Measurements from ENCODE around the gene F2. TPM values are rescaled to one million over a fixed set of nuclear protein-coding genes. Genes with fewer than 3 reads are reported as not detected.

Gene F2
- total RNA-seq, 1 experiment from 2014 or later: 0.47 TPM

- peaks cover 4 to 20% of the 10 kb centered on the region in 2 experiments for H3K4me1 ChIP-seq (ENCODE audit: control insufficient read depth in 1 of 2, insufficient read depth in 2 of 2, low read length in 2 of 2)
- H4K20me1 ChIP-seq (ENCODE audit: insufficient read depth): no peaks in the 10 kb centered on the region
- CTCF ChIA-PET: no interaction called here
- no peaks in the 10 kb centered on the region for H3K27me3 ChIP-seq (ENCODE audit: insufficient read depth, low read length)
- no peaks in the 10 kb centered on the region for H3K9me3 ChIP-seq (ENCODE audit: control insufficient read depth in 1 of 2, insufficient read depth in 1 of 2, low read depth in 1 of 2, low read length in 2 of 2)
- H3K9me2 ChIP-seq (ENCODE audit: insufficient read depth): no peaks in the 10 kb centered on the region
- H3K4me3 ChIP-seq (replicated peaks in 1 of 2; ENCODE audit: low read depth in 1 of 2, low read length in 2 of 2): no peak overlapping the region
- ATAC-seq (no peak), DNase-seq (ENCODE audit: low read depth, low spot score) (no peak)
- RAD21 ChIA-PET (ENCODE audit: low non-redundant PET in 1 of 2, low total read pairs in 2 of 2, uncharacterized antibody in 2 of 2, unreplicated experiment in 2 of 2): no interaction called here
- TF ChIP-seq EGR1 (IDR thresholded peaks at IDR 0.05; ENCODE audit: low read depth) (no peak), ZNF274 (IDR thresholded peaks at IDR 0.05; ENCODE audit: low read depth, low read length) (no peak), SRF (IDR thresholded peaks at IDR 0.05; ENCODE audit: low read depth) (no peak), EZH2phosphoT487 (IDR thresholded peaks at IDR 0.05; ENCODE audit: borderline replicate concordance) (no peak), FOSL1 (IDR thresholded peaks at IDR 0.05; ENCODE audit: low read depth) (no peak), CTCF (IDR thresholded peaks at IDR 0.05 in 2 of 3, conservative IDR thresholded peaks at IDR 0.05 in 1 of 3; ENCODE audit: borderline replicate concordance in 1 of 3, insufficient read depth in 1 of 3, low read depth in 2 of 3, low read length in 2 of 3) (no peak), SP1 (IDR thresholded peaks at IDR 0.05; ENCODE audit: low read depth) (no peak), JUND (IDR thresholded peaks at IDR 0.05) (no peak), ATF3 (IDR thresholded peaks at IDR 0.05) (no peak), SIN3A (IDR thresholded peaks at IDR 0.05; ENCODE audit: low read depth) (no peak), MAX (IDR thresholded peaks at IDR 0.05) (no peak), POLR2A (IDR thresholded peaks at IDR 0.05; ENCODE audit: borderline replicate concordance, extremely low read depth, insufficient read depth, insufficient read length) (no peak), POLR2AphosphoS5 (IDR thresholded peaks at IDR 0.05; ENCODE audit: low read depth, low read length) (no peak)
- H2AFZ ChIP-seq (ENCODE audit: low read depth, low read length, poor library complexity, severe bottlenecking): no peak overlapping the region
- POLR2A ChIA-PET: no interaction called here
- BruUV-seq (replicated peaks): no TSS peak
- no peak overlapping the region for H3K27ac ChIP-seq (ENCODE audit: low read depth, low read length)
- H3K79me2 ChIP-seq (ENCODE audit: insufficient read depth, low read length): no peaks in the 10 kb centered on the region
- H3K4me2 ChIP-seq (ENCODE audit: low read length): no peak overlapping the region
- no peak overlapping the region for H3K9ac ChIP-seq (ENCODE audit: low read length)
- H3K36me3 ChIP-seq (ENCODE audit: control insufficient read depth in 1 of 2, insufficient read depth in 2 of 2, low read length in 2 of 2): no peaks in the 10 kb centered on the region
- intact Hi-C loops (cut with micrococcal nuclease): no loop called here
These were observed 31.9 kb upstream of the F2 start for GRCh38 chr11:46686886-46687795.
